Measurements from ENCODE around the gene ZCRB1.

GRCh38 chr12:42291680-42292079 is 34.2 kb downstream of the ZCRB1 start:
- TF ChIP-seq CTCF (conservative IDR thresholded peaks at IDR 0.05; ENCODE audit: low read depth, low read length): no peak
- TF ChIP-seq EZH2phosphoT487 (IDR thresholded peaks at IDR 0.05; ENCODE audit: borderline replicate concordance, low read length): no peak
